GM06990 (cell line): ENCODE results near the gene PAX9.

Experiments
- DNase-seq: peaks from one replicate; pipeline ENCODE4 v3.0.0-alpha.2; 2011; ENCODE audit not compliant: insufficient read length; ENCODE audit errors: extremely low read depth
- H3K27me3 ChIP-seq: replicated peaks from 2 replicates; pipeline ENCODE4 v1.6.0; 2011; ENCODE audit warnings: low read length; ENCODE audit not compliant: control insufficient read depth, insufficient read depth
- H3K36me3 ChIP-seq: 2 replicates; pipeline ENCODE4 v1.5.1; 2011; ENCODE audit warnings: low read length; ENCODE audit not compliant: control insufficient read depth, insufficient read depth
- H3K4me3 ChIP-seq: replicated peaks from 2 replicates; pipeline ENCODE4 v1.5.1; 2011; ENCODE audit warnings: low read depth, mild to moderate bottlenecking, control low read depth, low read length
- TF ChIP-seq, protein P1 (sequence below): IDR thresholded peaks from 2 replicates; pipeline ENCODE4 v1.5.1; 2011; ENCODE audit warnings: low read length, control low read depth, mild to moderate bottlenecking, inconsistent platforms; ENCODE audit not compliant: insufficient read depth, poor library complexity, severe bottlenecking

The PAX9 gene

DNA sequence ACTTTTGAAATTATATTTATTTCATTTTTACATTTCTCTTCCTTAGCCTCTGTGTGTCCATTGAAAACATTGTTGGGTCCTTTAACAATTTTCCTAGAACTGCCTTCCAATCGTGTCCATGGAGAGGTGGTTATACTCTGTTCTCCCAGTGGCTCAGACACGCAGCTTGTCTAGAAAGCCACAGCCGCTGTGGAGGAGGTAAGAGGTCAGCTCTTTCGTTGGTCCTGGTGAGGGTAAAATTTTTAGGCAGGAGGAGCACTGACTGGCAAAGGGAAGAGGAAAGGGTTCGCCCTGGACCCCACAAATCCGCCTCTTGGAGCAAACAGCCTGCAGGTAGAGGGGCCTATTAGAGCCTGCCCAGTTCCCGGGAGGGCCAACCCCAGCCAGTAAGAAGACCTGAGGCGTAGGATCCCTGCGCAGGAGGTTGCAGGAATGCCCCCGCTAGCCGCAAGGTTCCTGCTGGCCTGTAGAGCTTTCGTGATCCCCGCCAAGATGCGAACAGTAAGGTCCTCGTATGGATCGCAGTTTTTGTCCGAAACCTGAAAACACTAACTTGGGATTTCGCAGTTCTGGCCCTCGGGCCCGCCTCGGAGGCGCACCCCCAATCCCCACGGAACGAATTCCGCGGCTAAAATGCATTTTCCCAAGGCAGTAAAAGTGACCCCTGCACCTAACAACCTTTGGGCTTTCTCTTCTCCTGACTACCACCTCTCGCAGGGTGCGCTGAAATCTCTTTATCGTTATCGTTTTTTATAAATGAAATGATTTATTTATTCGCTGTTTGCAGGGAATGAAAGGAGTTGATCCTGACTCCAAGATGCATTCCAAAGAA is 7.5 kb upstream of the PAX9 start:
- Histone ChIP-seq H3K27me3 (peaks cover 1% of the 10 kb centered on the region), H3K4me3 (no peak overlapping the region), H3K36me3 (no peaks in the 10 kb centered on the region)
- no peak for DNase-seq
- TF ChIP-seq, protein P1, sequence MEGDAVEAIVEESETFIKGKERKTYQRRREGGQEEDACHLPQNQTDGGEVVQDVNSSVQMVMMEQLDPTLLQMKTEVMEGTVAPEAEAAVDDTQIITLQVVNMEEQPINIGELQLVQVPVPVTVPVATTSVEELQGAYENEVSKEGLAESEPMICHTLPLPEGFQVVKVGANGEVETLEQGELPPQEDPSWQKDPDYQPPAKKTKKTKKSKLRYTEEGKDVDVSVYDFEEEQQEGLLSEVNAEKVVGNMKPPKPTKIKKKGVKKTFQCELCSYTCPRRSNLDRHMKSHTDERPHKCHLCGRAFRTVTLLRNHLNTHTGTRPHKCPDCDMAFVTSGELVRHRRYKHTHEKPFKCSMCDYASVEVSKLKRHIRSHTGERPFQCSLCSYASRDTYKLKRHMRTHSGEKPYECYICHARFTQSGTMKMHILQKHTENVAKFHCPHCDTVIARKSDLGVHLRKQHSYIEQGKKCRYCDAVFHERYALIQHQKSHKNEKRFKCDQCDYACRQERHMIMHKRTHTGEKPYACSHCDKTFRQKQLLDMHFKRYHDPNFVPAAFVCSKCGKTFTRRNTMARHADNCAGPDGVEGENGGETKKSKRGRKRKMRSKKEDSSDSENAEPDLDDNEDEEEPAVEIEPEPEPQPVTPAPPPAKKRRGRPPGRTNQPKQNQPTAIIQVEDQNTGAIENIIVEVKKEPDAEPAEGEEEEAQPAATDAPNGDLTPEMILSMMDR, result no peak

DNA sequence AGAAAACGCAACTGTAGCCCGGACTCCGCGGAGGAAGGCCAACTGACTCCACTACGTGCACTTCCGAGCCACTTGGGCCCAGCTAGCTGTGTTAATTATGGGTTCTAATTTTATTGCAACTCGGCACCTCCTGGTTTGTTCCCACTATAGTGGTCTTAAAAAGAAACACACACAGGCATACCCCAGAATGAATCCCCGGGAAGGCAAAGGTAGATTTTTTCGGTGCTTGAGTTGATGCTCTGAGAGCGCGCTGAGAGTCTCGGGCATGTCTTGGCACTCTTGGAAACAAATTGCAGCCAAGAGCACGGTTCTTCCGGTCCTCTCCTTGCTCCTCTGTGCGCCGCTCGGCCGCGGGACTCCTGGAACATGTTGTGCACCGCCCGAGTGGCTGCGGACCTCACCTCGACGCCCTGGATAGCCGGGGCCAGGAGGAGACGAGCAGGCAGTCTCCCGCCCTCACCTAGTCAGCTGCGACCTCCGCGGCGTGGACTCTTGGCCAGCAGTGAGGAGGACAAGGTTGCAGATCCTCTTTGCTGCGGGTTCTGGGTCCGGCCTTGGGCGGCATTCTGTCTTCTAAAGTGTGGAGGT is 6.8 kb upstream of the PAX9 start:
- DNase-seq, result no peak
- Histone ChIP-seq H3K27me3 (peaks cover 1% of the 10 kb centered on the region), H3K36me3 (no peaks in the 10 kb centered on the region), H3K4me3 (no peak overlapping the region)
- TF ChIP-seq, protein P1, result no peak

DNA sequence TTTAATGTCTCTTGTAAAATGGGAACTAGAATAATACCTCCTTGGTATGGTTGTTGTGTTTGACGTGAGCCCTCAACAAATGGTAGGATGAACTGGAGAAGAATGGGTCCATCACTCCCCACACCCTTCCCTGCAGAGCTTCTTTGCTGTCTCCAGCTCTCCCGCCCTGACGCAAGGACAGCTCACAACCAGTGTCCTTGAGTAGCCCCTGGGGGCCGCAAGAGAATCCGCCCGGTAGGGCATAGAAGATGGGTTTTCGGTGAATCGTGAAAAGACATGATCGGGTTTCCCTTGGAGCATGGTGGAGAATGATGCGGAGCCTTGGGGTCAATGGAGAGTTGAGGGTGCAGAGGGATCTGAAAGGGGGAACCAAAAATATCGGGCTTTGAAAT is 6.1 kb upstream of the PAX9 start:
- Histone ChIP-seq H3K27me3 (peaks cover 1% of the 10 kb centered on the region), H3K4me3 (no peak overlapping the region), H3K36me3 (no peaks in the 10 kb centered on the region)
- DNase-seq, result no peak
- TF ChIP-seq, protein P1, result no peak

DNA sequence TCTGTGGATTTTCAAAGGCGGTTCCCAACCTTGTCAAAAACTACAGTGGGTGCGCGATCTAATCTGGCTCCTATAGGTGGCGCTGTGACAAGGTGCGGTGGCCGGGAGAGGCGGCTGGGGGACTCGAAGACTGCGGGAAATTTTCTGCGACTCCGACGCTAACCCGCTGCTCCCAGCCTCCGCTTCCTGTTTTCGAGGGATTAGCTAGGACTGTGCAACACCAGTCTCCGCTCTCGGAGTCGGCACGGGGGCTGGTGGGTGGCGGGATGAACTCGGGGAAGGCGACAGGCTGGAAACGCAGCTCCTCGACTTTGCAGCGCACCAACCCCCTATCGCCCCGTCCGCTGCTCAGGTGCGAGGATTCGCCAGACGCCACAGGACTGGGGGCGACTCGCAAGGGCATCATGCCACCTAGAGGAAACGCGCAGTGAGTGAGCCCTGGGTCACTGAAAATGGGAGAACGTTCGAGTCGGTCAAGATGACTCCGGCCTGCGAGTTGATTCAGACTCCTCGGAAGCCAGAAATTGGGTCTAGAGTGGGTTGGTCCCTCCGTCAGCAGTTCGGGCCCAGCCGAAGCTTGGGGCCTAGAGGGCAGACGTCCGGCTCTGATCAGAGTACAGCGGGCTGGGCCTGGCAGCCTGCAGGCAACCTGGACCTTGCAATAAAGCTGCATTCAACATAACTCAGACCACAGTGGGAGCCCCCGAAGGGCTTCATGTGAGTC is 5.5 kb upstream of the PAX9 start:
- Histone ChIP-seq H3K27me3 (peaks cover 1% of the 10 kb centered on the region), H3K36me3 (no peaks in the 10 kb centered on the region), H3K4me3 (0 out of 2 replicates have a peak overlapping the region, but pooled peaks have one; percentile 4)
- TF ChIP-seq, protein P1, result peak; percentile 60
- no peak for DNase-seq

DNA sequence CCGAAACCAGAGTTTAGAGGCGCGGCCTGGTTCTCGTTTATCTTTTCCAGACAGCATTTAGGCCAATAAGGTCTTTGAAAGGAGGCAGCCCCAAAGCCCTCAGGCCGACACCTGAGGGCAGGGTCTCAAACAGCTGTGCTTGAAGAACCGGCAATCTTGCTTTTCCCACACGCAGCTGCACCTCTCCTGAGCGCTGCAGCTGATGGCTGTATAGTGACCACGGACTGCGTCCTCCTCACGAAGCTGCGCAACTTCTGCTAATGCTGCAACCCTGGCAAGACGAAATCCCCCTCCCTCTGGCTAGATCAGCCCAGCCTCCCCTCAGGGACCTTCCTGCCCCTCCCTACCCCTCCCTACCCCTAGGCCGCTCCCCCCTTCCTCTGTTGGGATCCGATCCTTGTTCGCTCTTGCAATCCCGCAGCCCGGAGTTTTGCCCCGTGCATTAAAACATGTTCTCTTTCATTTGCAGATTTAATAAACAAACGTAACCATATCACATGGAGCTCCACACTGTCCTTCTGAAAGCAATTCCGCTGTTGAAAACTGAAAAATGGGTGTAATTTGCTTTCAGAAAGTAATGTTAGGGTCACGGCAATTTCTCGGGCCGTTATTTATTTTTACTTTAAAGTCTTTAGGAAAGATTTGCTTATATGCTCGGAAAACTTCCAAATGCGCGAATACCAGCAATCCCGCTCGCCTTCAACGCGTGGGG is 4.8 kb upstream of the PAX9 start:
- TF ChIP-seq, protein P1, result no peak
- H3K4me3 ChIP-seq, result no peak overlapping the region

More for the DNA sequence above, 4.8 kb upstream of the PAX9 start:
- Histone ChIP-seq H3K27me3 (peaks cover 1% of the 10 kb centered on the region), H3K36me3 (no peaks in the 10 kb centered on the region)
- DNase-seq, result no peak
